Measurements from ENCODE around the gene FHOD3.

- TF ChIP-seq CTCF (conservative IDR thresholded peaks at IDR 0.05; ENCODE audit: low read depth, low read length): no peak
- no peak for TF ChIP-seq EZH2 (IDR thresholded peaks at IDR 0.05; ENCODE audit: borderline replicate concordance, low read depth, low read length, poor library complexity, severe bottlenecking)
Measured at GRCh38 chr18:36494160-36494437, 196.6 kb downstream of the FHOD3 start.

Data from A673 (cell line).